Measurements from ENCODE around the gene DVL3. TPM values are rescaled to one million over a fixed set of nuclear protein-coding genes. Genes with fewer than 3 reads are reported as not detected.

DVL3 gene
- total RNA-seq, 1 experiment from 2014 or later, result 60.7 TPM

DNA sequence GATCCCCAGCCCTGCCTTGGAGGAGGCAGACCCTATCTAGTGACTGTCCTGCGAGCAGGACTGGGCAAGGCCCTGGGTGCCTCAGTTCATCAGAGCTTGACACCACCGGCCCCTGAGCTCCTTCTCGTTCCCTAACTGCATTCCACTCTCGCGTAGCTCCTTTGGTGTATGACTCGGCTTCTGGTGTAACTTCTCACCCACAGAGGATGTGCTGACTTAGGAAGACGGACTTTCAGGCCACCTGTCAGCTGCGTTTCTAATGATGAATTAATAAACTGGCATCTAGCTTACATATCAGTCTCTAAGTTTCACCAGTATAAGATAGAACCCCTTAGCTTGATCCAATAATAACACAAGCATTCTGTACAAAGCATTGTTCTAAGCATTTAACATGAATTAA is 48.3 kb downstream of the DVL3 start:
- no peak overlapping the region for H3K27ac ChIP-seq (ENCODE audit: low read depth, low read length)
- no peaks in the 10 kb centered on the region for H3K9me3 ChIP-seq (ENCODE audit: control insufficient read depth in 1 of 2, insufficient read depth in 1 of 2, low read depth in 1 of 2, low read length in 2 of 2)
- TF ChIP-seq SRF (IDR thresholded peaks at IDR 0.05; ENCODE audit: low read depth), result no peak
- H3K4me2 ChIP-seq (ENCODE audit: low read length), result no peak overlapping the region
- ChIA-PET CTCF (no interaction called here), POLR2A (no interaction called here), RAD21 (ENCODE audit: low non-redundant PET in 1 of 2, low total read pairs in 2 of 2, uncharacterized antibody in 2 of 2, unreplicated experiment in 2 of 2) (interaction anchor here in 1 of 2 experiments (0.6 kb wide), 1 partner anchor 102 kb away, joined by 6 read pairs; no protein-coding TSS in a partner anchor)
- H3K27me3 ChIP-seq (ENCODE audit: insufficient read depth, low read length), result no peaks in the 10 kb centered on the region
- no peak for ATAC-seq
- H3K4me3 ChIP-seq (replicated peaks in 1 of 2; ENCODE audit: low read depth in 1 of 2, low read length in 2 of 2), result no peak overlapping the region
- H3K79me2 ChIP-seq (ENCODE audit: insufficient read depth, low read length), result no peaks in the 10 kb centered on the region
- intact Hi-C loops (cut with micrococcal nuclease), result no loop called here
- no peaks in the 10 kb centered on the region for H4K20me1 ChIP-seq (ENCODE audit: insufficient read depth)
- no peaks in the 10 kb centered on the region for H3K4me1 ChIP-seq (ENCODE audit: control insufficient read depth in 1 of 2, insufficient read depth in 2 of 2, low read length in 2 of 2)
- DNase-seq (ENCODE audit: low read depth, low spot score), result no peak
- H3K9me2 ChIP-seq (ENCODE audit: insufficient read depth), result no peaks in the 10 kb centered on the region
- H2AFZ ChIP-seq (ENCODE audit: low read depth, low read length, poor library complexity, severe bottlenecking), result no peak overlapping the region
- no TSS peak for BruUV-seq (replicated peaks)
- H3K9ac ChIP-seq (ENCODE audit: low read length), result no peak overlapping the region
- no peaks in the 10 kb centered on the region for H3K36me3 ChIP-seq (ENCODE audit: control insufficient read depth in 1 of 2, insufficient read depth in 2 of 2, low read length in 2 of 2)

DNA sequence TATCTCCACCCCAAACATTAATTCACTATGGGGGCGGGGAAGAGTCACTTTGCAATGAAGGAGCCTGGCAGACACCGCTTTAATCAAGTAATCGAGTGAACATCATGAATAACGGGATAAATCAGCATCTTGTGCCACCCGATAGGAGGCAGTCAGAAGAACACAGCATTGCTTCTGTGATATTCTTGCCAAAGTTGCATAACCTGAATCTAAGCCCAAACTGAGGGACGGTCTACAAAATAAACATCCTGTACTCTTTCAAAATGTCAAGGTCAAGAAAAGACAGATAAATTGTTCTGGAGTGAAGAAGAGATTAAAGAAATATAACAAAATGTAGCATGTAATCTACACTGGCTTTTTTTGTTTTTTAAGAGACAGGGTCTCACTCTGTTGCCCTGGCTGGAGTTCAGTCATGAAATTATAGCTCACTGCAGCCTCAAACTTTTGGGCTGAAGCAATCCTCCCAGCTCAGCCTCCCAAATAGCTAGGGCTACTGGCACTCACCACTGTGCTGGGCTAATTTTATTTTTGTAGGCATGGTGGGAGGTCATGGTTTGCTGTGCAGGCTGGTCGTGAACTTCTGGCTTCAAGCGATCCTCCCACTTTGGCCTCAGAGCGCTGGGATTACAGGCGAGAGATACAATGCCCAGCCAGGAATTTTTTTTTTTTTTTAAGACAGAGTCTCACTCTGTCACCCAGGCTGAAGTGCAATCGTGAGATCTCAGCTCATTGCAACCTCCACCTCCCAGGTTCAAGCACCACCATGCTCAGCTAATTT is 54.2 kb downstream of the DVL3 start:
- DNase-seq (ENCODE audit: low read depth, low spot score) (no peak), ATAC-seq (no peak)
- ChIA-PET RAD21 (ENCODE audit: low non-redundant PET in 1 of 2, low total read pairs in 2 of 2, uncharacterized antibody in 2 of 2, unreplicated experiment in 2 of 2) (no interaction called here), POLR2A (no interaction called here), CTCF (interaction anchor here (1.7 kb wide), 1 partner anchor 18 kb away, joined by 9 read pairs; no protein-coding TSS in a partner anchor)
- no peaks in the 10 kb centered on the region for H4K20me1 ChIP-seq (ENCODE audit: insufficient read depth)
- no peak overlapping the region for H3K27ac ChIP-seq (ENCODE audit: low read depth, low read length)
- no peaks in the 10 kb centered on the region for H3K27me3 ChIP-seq (ENCODE audit: insufficient read depth, low read length)
- no peaks in the 10 kb centered on the region for H3K36me3 ChIP-seq (ENCODE audit: control insufficient read depth in 1 of 2, insufficient read depth in 2 of 2, low read length in 2 of 2)
- no peak for TF ChIP-seq YY1 (IDR thresholded peaks at IDR 0.05; ENCODE audit: extremely low read depth, insufficient replicate concordance, low read depth, low read length)
- TF ChIP-seq EZH2 (IDR thresholded peaks at IDR 0.05), result no peak
- no peak for TF ChIP-seq JUND (IDR thresholded peaks at IDR 0.05)
- TF ChIP-seq ZNF274 (IDR thresholded peaks at IDR 0.05; ENCODE audit: low read depth, low read length), result no peak
- TF ChIP-seq, protein P1, sequence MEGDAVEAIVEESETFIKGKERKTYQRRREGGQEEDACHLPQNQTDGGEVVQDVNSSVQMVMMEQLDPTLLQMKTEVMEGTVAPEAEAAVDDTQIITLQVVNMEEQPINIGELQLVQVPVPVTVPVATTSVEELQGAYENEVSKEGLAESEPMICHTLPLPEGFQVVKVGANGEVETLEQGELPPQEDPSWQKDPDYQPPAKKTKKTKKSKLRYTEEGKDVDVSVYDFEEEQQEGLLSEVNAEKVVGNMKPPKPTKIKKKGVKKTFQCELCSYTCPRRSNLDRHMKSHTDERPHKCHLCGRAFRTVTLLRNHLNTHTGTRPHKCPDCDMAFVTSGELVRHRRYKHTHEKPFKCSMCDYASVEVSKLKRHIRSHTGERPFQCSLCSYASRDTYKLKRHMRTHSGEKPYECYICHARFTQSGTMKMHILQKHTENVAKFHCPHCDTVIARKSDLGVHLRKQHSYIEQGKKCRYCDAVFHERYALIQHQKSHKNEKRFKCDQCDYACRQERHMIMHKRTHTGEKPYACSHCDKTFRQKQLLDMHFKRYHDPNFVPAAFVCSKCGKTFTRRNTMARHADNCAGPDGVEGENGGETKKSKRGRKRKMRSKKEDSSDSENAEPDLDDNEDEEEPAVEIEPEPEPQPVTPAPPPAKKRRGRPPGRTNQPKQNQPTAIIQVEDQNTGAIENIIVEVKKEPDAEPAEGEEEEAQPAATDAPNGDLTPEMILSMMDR (IDR thresholded peaks at IDR 0.05 in 2 of 3, conservative IDR thresholded peaks at IDR 0.05 in 1 of 3; ENCODE audit: borderline replicate concordance in 1 of 3, insufficient read depth in 1 of 3, low read depth in 2 of 3, low read length in 2 of 3), result no peak
- H3K4me3 ChIP-seq (replicated peaks in 1 of 2; ENCODE audit: low read depth in 1 of 2, low read length in 2 of 2), result no peak overlapping the region
- no TSS peak for BruUV-seq (replicated peaks)
- intact Hi-C loops (cut with micrococcal nuclease), result no loop called here
- no peak overlapping the region for H2AFZ ChIP-seq (ENCODE audit: low read depth, low read length, poor library complexity, severe bottlenecking)
- no peaks in the 10 kb centered on the region for H3K4me1 ChIP-seq (ENCODE audit: control insufficient read depth in 1 of 2, insufficient read depth in 2 of 2, low read length in 2 of 2)
- no peak overlapping the region for H3K9ac ChIP-seq (ENCODE audit: low read length)
- no peaks in the 10 kb centered on the region for H3K79me2 ChIP-seq (ENCODE audit: insufficient read depth, low read length)
- H3K9me3 ChIP-seq (ENCODE audit: control insufficient read depth in 1 of 2, insufficient read depth in 1 of 2, low read depth in 1 of 2, low read length in 2 of 2), result no peaks in the 10 kb centered on the region
- no peaks in the 10 kb centered on the region for H3K9me2 ChIP-seq (ENCODE audit: insufficient read depth)
- no peak overlapping the region for H3K4me2 ChIP-seq (ENCODE audit: low read length)
